GM12878 (cell line): ENCODE measurements around the gene TBPL2.

ENCODE experiments used
- CEBPB ChIP-seq, 2 experiments: fragments of 150-350 bp in 1 of 2; IDR thresholded peaks; 2 replicates each; pipeline ENCODE4 v1.6.1; 2012 to 2014; ENCODE audit warnings: low read depth in 2 of 2, low read length in 2 of 2, borderline replicate concordance in 1 of 2, inconsistent platforms in 1 of 2
- EGR1 ChIP-seq, 2 experiments: IDR thresholded peaks; 1 replicate in 1 of 2; 2 replicates in 1 of 2; pipeline ENCODE4 v1.6.1; 2011 to 2012; ENCODE audit warnings: low read depth in 2 of 2, low read length in 2 of 2, borderline replicate concordance in 1 of 2, mild to moderate bottlenecking in 1 of 2, moderate library complexity in 1 of 2
- EP300 ChIP-seq, 2 experiments: fragments of 150-350 bp in 1 of 2; IDR thresholded peaks; 2 replicates each; pipeline ENCODE4 v1.6.1; 2011 to 2012; ENCODE audit warnings: low read depth in 2 of 2, low read length in 2 of 2, borderline replicate concordance in 1 of 2, improper control_type of control experiment in 1 of 2, inconsistent platforms in 1 of 2; ENCODE audit not compliant: control insufficient read depth in 1 of 2
- GABPA ChIP-seq: IDR thresholded peaks from 2 replicates; pipeline ENCODE4 v1.6.1; 2014; ENCODE audit warnings: antibody characterized with exemption, low read depth, mild to moderate bottlenecking, inconsistent platforms
- LARP7 ChIP-seq: fragments of 450-650 bp; IDR thresholded peaks from 2 replicates; pipeline ENCODE4 v1.6.1; 2017; ENCODE audit warnings: mild to moderate bottlenecking
- MEF2A ChIP-seq: IDR thresholded peaks from 2 replicates; pipeline ENCODE4 v1.6.1; 2011; ENCODE audit warnings: low read depth, mild to moderate bottlenecking, low read length, moderate library complexity; ENCODE audit not compliant: insufficient read depth
- MYC ChIP-seq: IDR thresholded peaks from 2 replicates; pipeline ENCODE4 v1.6.1; 2011; ENCODE audit warnings: mild to moderate bottlenecking, low read length, moderate library complexity, inconsistent platforms; ENCODE audit not compliant: insufficient read depth, insufficient replicate concordance, insufficient read length, severe bottlenecking
- POLR2A ChIP-seq: IDR thresholded peaks from 2 replicates; pipeline ENCODE4 v1.6.1; 2011; ENCODE audit warnings: low read depth, mild to moderate bottlenecking, low read length
- SP1 ChIP-seq: IDR thresholded peaks from one replicate; pipeline ENCODE4 v1.6.1; 2011; ENCODE audit warnings: low read depth, low read length
- SPI1 ChIP-seq: IDR thresholded peaks from 2 replicates; pipeline ENCODE4 v1.6.1; 2011; ENCODE audit warnings: low read depth, mild to moderate bottlenecking, low read length, moderate library complexity, borderline replicate concordance; ENCODE audit not compliant: insufficient read depth
- ZZZ3 ChIP-seq: IDR thresholded peaks from 2 replicates; pipeline ENCODE4 v1.6.1; 2011; ENCODE audit warnings: low read depth; ENCODE audit not compliant: control insufficient read depth, insufficient read length
- TF ChIP-seq, protein P1 (sequence below): fragments of 450-650 bp; formaldehyde crosslinking; IDR thresholded peaks from 2 replicates; pipeline ENCODE4 v1.4.0; 2020; ENCODE audit warnings: mild to moderate bottlenecking, moderate library complexity
- TF ChIP-seq, protein P2 (sequence below): IDR thresholded peaks from 2 replicates; pipeline ENCODE4 v1.6.1; 2011; ENCODE audit warnings: borderline replicate concordance, low read depth, mild to moderate bottlenecking, moderate library complexity, low read length; ENCODE audit not compliant: insufficient read depth, poor library complexity, severe bottlenecking

DNA sequence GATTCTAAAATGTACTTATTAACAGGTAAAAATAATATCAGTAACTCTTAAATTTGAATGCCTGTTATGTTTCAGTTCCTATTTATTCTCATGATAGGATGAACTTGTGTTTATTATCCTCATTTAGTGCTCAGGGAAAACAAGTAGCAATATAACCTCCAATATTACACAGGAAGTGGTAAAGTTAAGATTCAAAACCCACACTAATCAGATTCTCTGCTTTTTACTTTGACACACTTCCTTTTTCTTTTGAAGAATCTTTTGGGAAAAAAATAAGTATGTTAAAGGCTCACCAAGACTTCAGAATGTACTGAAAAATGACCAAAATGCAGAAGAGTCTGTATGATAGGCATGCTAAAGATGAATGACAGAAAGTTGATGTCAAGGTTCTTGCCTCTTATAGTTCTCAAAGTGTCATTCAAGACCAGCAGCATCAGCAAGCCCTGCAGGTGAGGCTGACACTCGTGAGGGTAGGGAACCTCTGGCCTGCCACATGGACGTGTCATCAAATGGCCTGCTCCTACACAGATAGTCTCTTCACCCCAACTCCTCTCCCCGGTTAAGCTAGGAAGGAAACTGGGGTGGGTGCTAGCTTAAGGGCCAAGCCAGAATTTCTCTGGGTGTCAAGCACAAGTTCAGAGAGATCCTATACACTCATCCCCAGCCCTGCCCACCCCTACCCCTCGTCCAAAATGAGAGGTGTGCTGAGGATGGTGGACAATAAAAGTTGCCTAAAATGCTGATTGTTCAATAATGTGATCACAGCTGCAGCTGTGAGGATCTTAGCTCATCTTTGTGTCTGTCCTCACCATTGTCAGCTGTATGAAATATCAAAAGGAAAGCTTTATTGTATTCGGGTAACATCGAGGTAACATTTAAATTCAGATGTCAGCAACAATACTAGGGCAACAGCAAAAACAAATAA, 6.3 kb downstream of the TBPL2 start:
- TF ChIP-seq POLR2A (no peak), MYC (no peak), GABPA (no peak), EGR1 (IDR thresholded peaks at IDR 0.05; ENCODE audit: borderline replicate concordance in 1 of 2, low read depth in 2 of 2, low read length in 2 of 2) (no peak), LARP7 (no peak), SPI1 (peak; percentile 42; the same call in 1 of the 2 replicates), MEF2A (no peak), SP1 (no peak), ZZZ3 (no peak), EP300 (IDR thresholded peaks at IDR 0.05; ENCODE audit: borderline replicate concordance in 1 of 2, control insufficient read depth in 1 of 2, low read depth in 2 of 2, low read length in 2 of 2) (no peak), CEBPB (IDR thresholded peaks at IDR 0.05; ENCODE audit: borderline replicate concordance in 1 of 2, low read depth in 2 of 2, low read length in 2 of 2) (no peak)
- TF ChIP-seq, protein P1, sequence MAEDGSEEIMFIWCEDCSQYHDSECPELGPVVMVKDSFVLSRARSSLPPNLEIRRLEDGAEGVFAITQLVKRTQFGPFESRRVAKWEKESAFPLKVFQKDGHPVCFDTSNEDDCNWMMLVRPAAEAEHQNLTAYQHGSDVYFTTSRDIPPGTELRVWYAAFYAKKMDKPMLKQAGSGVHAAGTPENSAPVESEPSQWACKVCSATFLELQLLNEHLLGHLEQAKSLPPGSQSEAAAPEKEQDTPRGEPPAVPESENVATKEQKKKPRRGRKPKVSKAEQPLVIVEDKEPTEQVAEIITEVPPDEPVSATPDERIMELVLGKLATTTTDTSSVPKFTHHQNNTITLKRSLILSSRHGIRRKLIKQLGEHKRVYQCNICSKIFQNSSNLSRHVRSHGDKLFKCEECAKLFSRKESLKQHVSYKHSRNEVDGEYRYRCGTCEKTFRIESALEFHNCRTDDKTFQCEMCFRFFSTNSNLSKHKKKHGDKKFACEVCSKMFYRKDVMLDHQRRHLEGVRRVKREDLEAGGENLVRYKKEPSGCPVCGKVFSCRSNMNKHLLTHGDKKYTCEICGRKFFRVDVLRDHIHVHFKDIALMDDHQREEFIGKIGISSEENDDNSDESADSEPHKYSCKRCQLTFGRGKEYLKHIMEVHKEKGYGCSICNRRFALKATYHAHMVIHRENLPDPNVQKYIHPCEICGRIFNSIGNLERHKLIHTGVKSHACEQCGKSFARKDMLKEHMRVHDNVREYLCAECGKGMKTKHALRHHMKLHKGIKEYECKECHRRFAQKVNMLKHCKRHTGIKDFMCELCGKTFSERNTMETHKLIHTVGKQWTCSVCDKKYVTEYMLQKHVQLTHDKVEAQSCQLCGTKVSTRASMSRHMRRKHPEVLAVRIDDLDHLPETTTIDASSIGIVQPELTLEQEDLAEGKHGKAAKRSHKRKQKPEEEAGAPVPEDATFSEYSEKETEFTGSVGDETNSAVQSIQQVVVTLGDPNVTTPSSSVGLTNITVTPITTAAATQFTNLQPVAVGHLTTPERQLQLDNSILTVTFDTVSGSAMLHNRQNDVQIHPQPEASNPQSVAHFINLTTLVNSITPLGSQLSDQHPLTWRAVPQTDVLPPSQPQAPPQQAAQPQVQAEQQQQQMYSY: no peak
- TF ChIP-seq, protein P2, sequence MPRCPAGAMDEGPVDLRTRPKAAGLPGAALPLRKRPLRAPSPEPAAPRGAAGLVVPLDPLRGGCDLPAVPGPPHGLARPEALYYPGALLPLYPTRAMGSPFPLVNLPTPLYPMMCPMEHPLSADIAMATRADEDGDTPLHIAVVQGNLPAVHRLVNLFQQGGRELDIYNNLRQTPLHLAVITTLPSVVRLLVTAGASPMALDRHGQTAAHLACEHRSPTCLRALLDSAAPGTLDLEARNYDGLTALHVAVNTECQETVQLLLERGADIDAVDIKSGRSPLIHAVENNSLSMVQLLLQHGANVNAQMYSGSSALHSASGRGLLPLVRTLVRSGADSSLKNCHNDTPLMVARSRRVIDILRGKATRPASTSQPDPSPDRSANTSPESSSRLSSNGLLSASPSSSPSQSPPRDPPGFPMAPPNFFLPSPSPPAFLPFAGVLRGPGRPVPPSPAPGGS: no peak
